Measurements from ENCODE around the gene ARRDC1. TPM values are rescaled to one million over a fixed set of nuclear protein-coding genes. Genes with fewer than 3 reads are reported as not detected.

The ARRDC1 gene
- polyA plus RNA-seq, 1 donor from 2014 or later: 53.4 TPM

DNA sequence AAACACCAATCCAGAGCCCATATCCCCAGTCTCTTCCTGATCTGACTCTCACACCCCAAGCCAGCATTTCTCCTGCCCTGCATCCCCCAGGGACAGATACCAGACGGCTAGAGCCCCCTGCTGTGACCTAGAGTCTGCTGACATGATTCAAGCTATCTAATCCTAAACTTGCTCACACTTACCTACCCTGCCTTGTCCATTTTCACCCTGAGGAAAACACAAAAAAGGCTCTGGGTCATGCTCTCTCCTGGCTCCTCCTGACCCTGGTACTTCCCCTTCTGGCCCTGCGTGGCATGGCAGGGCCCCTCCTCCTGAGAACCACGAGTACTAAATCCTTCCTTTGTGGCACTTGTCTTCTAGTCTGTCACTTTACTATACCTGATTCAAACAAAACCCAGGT, 2.8 kb upstream of the ARRDC1 start:
- Histone ChIP-seq H3K9ac (ENCODE audit: low read length) (no peak overlapping the region), H3K9me2 (ENCODE audit: insufficient read depth, low read length) (no peaks in the 10 kb centered on the region), H3F3A (ENCODE audit: insufficient read depth, low read length, poor library complexity, severe bottlenecking) (peaks cover 5% of the 10 kb centered on the region), H3K27ac (ENCODE audit: low read length) (no peak overlapping the region), H3K36me3 (ENCODE audit: insufficient read depth, low read length) (no peaks in the 10 kb centered on the region), H2AFZ (ENCODE audit: low read depth, low read length) (no peak overlapping the region), H3K9me3 (ENCODE audit: low read length) (no peaks in the 10 kb centered on the region), H3K79me2 (replicated peaks; ENCODE audit: insufficient read depth, low read length) (no peaks in the 10 kb centered on the region), H4K20me1 (ENCODE audit: insufficient read depth) (no peaks in the 10 kb centered on the region), H3K4me2 (ENCODE audit: low read length) (no peak overlapping the region), H3K4me3 (ENCODE audit: low read length) (no peak overlapping the region), H3K27me3 (ENCODE audit: insufficient read depth, low read depth, low read length) (no peaks in the 10 kb centered on the region)
- TF ChIP-seq EZH2 (IDR thresholded peaks at IDR 0.05; ENCODE audit: borderline replicate concordance, insufficient read depth, low read length, poor library complexity, severe bottlenecking) (no peak), RAD21 (conservative IDR thresholded peaks at IDR 0.05) (no peak)
- TF ChIP-seq, protein P1, sequence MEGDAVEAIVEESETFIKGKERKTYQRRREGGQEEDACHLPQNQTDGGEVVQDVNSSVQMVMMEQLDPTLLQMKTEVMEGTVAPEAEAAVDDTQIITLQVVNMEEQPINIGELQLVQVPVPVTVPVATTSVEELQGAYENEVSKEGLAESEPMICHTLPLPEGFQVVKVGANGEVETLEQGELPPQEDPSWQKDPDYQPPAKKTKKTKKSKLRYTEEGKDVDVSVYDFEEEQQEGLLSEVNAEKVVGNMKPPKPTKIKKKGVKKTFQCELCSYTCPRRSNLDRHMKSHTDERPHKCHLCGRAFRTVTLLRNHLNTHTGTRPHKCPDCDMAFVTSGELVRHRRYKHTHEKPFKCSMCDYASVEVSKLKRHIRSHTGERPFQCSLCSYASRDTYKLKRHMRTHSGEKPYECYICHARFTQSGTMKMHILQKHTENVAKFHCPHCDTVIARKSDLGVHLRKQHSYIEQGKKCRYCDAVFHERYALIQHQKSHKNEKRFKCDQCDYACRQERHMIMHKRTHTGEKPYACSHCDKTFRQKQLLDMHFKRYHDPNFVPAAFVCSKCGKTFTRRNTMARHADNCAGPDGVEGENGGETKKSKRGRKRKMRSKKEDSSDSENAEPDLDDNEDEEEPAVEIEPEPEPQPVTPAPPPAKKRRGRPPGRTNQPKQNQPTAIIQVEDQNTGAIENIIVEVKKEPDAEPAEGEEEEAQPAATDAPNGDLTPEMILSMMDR (IDR thresholded peaks at IDR 0.05; ENCODE audit: poor library complexity, severe bottlenecking): no peak

DNA sequence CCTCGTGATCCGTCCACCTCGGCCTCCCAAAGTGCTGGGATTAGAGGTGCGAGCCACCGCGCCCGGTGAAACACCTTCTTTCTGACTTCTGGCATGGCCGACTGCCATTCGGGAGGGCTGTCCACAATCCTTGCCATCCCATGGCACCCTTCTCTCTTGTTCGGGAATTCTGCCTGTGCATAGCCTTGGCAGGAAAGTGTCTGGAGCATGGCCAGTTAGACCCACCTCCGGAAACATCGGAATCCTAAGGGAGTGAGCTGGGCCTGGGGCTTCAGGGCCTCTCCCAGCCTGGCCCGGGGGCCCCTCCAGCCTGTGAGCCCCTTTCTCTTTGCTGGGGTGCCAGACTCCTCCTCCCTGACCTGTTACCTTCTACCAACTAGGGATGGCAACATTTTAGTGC, 1.6 kb upstream of the ARRDC1 start:
- Histone ChIP-seq H3K27ac (ENCODE audit: low read length) (no peak overlapping the region), H3K4me3 (ENCODE audit: low read length) (no peak overlapping the region), H4K20me1 (ENCODE audit: insufficient read depth) (no peaks in the 10 kb centered on the region), H3K79me2 (replicated peaks; ENCODE audit: insufficient read depth, low read length) (no peaks in the 10 kb centered on the region), H2AFZ (ENCODE audit: low read depth, low read length) (no peak overlapping the region), H3K36me3 (ENCODE audit: insufficient read depth, low read length) (no peaks in the 10 kb centered on the region), H3K9me2 (ENCODE audit: insufficient read depth, low read length) (no peaks in the 10 kb centered on the region), H3K9me3 (ENCODE audit: low read length) (no peaks in the 10 kb centered on the region), H3F3A (ENCODE audit: insufficient read depth, low read length, poor library complexity, severe bottlenecking) (peaks cover 5% of the 10 kb centered on the region), H3K9ac (ENCODE audit: low read length) (no peak overlapping the region), H3K27me3 (ENCODE audit: insufficient read depth, low read depth, low read length) (no peaks in the 10 kb centered on the region), H3K4me2 (ENCODE audit: low read length) (no peak overlapping the region)
- TF ChIP-seq EP300 (conservative IDR thresholded peaks at IDR 0.05; ENCODE audit: poor library complexity, severe bottlenecking): no peak
- no peak for TF ChIP-seq POLR2AphosphoS5 (IDR thresholded peaks at IDR 0.05)
- no peak for TF ChIP-seq MXI1 (conservative IDR thresholded peaks at IDR 0.05; ENCODE audit: poor library complexity, severe bottlenecking)
- TF ChIP-seq RAD21 (conservative IDR thresholded peaks at IDR 0.05): no peak
- TF ChIP-seq EZH2 (IDR thresholded peaks at IDR 0.05; ENCODE audit: borderline replicate concordance, insufficient read depth, low read length, poor library complexity, severe bottlenecking): no peak
- no peak for TF ChIP-seq SMC3 (conservative IDR thresholded peaks at IDR 0.05; ENCODE audit: poor library complexity)
- TF ChIP-seq, protein P2, sequence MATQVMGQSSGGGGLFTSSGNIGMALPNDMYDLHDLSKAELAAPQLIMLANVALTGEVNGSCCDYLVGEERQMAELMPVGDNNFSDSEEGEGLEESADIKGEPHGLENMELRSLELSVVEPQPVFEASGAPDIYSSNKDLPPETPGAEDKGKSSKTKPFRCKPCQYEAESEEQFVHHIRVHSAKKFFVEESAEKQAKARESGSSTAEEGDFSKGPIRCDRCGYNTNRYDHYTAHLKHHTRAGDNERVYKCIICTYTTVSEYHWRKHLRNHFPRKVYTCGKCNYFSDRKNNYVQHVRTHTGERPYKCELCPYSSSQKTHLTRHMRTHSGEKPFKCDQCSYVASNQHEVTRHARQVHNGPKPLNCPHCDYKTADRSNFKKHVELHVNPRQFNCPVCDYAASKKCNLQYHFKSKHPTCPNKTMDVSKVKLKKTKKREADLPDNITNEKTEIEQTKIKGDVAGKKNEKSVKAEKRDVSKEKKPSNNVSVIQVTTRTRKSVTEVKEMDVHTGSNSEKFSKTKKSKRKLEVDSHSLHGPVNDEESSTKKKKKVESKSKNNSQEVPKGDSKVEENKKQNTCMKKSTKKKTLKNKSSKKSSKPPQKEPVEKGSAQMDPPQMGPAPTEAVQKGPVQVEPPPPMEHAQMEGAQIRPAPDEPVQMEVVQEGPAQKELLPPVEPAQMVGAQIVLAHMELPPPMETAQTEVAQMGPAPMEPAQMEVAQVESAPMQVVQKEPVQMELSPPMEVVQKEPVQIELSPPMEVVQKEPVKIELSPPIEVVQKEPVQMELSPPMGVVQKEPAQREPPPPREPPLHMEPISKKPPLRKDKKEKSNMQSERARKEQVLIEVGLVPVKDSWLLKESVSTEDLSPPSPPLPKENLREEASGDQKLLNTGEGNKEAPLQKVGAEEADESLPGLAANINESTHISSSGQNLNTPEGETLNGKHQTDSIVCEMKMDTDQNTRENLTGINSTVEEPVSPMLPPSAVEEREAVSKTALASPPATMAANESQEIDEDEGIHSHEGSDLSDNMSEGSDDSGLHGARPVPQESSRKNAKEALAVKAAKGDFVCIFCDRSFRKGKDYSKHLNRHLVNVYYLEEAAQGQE (IDR thresholded peaks at IDR 0.05; ENCODE audit: borderline replicate concordance): no peak
- TF ChIP-seq TAF1 (IDR thresholded peaks at IDR 0.05; ENCODE audit: low read depth): no peak
- TF ChIP-seq, protein P1 (IDR thresholded peaks at IDR 0.05; ENCODE audit: poor library complexity, severe bottlenecking): no peak
